HUES48 (cell line): Measurements from ENCODE around the gene EMC8.
"Not testable (repeated sequence)": the region's sequence is repeated elsewhere in the genome, so short reads cannot be mapped to it uniquely, and the experiment has no call there.

Source experiments
- H3K27ac ChIP-seq: one replicate; pipeline ENCODE4 v1.7.0; 2013; ENCODE audit warnings: low read depth, low read length, inconsistent platforms
- H3K27me3 ChIP-seq: 2 replicates; pipeline ENCODE4 v1.6.1; 2013; ENCODE audit warnings: mild to moderate bottlenecking, low read length; ENCODE audit not compliant: control insufficient read depth, insufficient read depth
- H3K36me3 ChIP-seq: 2 replicates; pipeline ENCODE4 v1.6.1; 2013; ENCODE audit warnings: low read length; ENCODE audit not compliant: control insufficient read depth, insufficient read depth
- H3K4me1 ChIP-seq: 2 replicates; pipeline ENCODE4 v1.6.1; 2013; ENCODE audit warnings: mild to moderate bottlenecking, low read length; ENCODE audit not compliant: control insufficient read depth, insufficient read depth
- H3K4me3 ChIP-seq: 2 replicates; pipeline ENCODE4 v1.5.1; 2013; ENCODE audit warnings: mild to moderate bottlenecking, low read depth, low read length
- H3K9ac ChIP-seq: 2 replicates; pipeline ENCODE4 v1.6.1; 2013; ENCODE audit warnings: mild to moderate bottlenecking, low read depth, low read length, moderate library complexity
- H3K9me3 ChIP-seq: 2 replicates; pipeline ENCODE4 v1.6.1; 2013; ENCODE audit warnings: low read length; ENCODE audit not compliant: control insufficient read depth, insufficient read depth

The EMC8 gene

DNA sequence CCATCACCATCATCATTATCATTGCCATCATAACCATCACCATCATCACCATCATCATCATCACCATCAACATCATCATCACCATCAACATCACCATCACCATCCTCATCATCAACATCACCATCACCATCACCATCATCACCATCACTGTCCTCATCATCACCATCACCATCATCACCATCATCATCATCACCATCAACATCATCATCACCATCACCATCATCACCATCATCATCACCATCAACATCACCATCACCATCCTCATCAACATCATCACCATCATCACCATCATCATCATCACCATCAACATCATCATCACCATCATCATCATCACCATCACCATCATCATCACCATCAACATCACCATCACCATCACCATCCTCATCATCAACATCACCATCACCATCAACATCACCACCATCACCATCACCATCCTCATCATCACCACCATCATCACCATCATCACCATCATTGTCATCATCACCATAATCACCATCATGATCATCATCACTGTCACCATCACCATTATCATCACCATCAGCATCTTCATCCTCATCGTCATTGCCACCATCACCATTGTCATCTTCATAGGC, 24.1 kb upstream of the EMC8 start:
- H3K27me3 ChIP-seq: peaks cover 12% of the 10 kb centered on the region
- H3K36me3 ChIP-seq: no peaks in the 10 kb centered on the region
- H3K4me3 ChIP-seq: no peak overlapping the region
- no peaks in the 10 kb centered on the region for H3K4me1 ChIP-seq
- H3K9ac ChIP-seq: no peak overlapping the region
- no peak overlapping the region for H3K27ac ChIP-seq
- H3K9me3 ChIP-seq: no peaks in the 10 kb centered on the region

DNA sequence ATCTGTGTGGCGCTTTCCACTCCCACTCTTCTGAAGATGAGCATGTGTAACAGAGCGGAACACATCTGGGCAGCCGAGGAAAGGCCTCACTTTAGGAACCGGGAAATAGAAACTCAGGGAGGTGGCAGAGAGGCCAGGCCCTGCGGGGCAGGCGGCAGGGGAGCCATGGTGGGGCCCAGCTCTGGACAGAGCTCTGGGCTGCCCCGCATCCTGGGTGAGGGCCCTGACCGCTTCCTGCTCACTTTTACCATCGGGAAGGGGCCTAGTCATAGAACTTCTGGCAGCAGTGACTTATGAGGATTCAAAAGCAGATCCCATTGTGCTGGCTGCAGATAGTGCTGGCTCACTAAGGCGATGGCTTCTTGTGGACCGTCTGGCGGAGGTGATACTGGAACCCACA, 22.8 kb upstream of the EMC8 start:
- Histone ChIP-seq H3K9ac (no peak overlapping the region), H3K4me1 (no peaks in the 10 kb centered on the region), H3K27ac (no peak overlapping the region), H3K36me3 (no peaks in the 10 kb centered on the region), H3K27me3 (peaks cover 12% of the 10 kb centered on the region), H3K4me3 (no peak overlapping the region), H3K9me3 (no peaks in the 10 kb centered on the region)

DNA sequence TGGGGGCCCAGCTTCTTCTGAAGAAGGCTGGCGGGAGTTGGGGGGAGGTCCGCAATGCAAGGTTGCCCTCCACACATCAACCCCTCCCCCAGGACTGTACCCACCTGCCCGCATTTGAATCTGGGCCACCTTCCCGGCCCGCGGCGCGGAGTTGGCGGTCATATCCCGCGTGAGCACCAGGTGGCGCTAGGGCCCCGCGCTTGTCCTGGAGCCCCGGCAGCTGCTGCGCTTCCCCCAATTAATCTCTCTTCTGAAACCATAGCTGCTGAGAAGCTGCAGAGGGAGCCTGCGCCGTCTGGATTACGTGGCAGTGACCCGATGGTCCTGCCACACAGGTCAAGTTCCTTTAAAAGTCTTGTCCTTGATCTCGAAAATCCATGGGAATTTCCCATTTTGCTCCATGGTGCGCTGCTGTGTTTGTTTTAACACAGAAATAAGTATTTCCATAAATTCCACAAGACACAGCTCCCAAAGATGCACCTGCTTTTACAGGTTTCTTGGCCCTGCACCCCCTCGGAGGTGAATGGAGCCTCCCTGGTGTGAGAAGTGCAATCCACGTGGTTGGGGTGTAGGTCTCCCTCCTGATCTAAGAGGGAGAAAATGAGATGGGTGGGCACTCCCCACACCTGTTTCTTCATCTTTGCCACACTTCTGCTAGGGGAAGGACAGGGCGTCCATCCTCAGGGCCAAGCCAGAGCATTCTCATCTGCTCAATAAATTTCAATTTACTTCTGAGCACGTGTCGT, 22.2 kb upstream of the EMC8 start:
- Histone ChIP-seq H3K9me3 (no peaks in the 10 kb centered on the region), H3K27ac (no peak overlapping the region), H3K36me3 (no peaks in the 10 kb centered on the region), H3K9ac (no peak overlapping the region), H3K4me1 (no peaks in the 10 kb centered on the region), H3K4me3 (no peak overlapping the region), H3K27me3 (peaks cover 12% of the 10 kb centered on the region)

DNA sequence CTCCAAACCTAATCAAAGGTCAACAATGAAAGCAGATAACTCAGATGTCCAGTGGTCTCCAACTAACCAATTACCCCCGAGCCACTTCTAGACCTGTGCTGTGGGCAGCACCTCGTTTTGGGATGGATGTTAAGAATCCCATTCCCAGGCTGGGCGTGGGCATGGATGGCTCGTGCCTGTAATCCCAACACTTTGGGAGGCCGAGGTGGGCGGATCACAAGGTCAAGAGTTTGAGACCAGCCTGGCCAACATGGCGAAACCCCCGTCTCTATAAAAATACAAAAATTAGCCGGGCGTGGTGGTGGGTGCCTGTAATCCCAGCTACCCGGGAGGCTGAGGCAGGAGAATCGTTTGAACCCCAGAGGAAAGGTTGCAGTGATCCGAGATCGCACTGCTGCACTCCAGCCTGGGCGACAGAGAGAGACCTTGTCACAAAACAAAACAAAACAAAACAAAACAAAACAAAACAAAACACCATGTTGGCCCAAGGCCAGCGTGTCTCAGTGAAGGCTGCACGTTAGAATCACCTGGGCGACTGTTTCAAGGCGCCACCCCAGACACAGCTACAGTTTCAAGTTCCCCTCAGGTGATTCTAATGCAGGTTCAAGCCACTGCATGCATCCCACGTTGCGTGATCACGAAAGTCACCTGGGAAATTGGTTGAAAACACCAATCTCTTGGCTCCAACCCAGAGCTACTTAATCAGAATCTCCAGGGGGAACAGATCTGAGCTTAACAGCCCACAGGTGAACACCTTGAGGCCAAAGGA, 21.4 kb upstream of the EMC8 start:
- Histone ChIP-seq H3K4me1 (no peaks in the 10 kb centered on the region), H3K27me3 (peaks cover 12% of the 10 kb centered on the region), H3K27ac (no peak overlapping the region), H3K9me3 (no peaks in the 10 kb centered on the region), H3K9ac (no peak overlapping the region), H3K4me3 (no peak overlapping the region), H3K36me3 (no peaks in the 10 kb centered on the region)

DNA sequence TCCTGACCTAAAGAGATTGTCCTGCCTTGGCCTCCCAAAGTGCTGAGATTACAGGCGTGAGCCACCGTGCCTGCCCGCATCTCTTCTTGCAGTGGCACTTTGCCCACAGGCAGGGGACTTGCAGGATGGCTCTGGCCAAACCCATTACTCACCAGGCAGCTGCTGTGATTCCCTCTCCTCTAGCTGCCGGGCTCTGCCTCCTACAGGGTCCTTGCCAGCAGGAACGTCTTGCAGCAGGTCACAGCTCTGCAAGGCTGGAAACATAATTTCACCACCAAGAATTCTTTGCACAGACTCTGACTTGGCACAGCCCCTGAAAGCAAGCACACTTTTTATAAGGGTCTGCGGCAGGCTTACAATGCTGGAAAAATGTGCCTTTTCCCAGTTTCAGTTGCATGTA, 20.4 kb upstream of the EMC8 start:
- no peak overlapping the region for H3K27ac ChIP-seq
- no peaks in the 10 kb centered on the region for H3K4me1 ChIP-seq
- no peaks in the 10 kb centered on the region for H3K36me3 ChIP-seq
- H3K9ac ChIP-seq: no peak overlapping the region
- no peaks in the 10 kb centered on the region for H3K9me3 ChIP-seq
- H3K27me3 ChIP-seq: peaks cover 12% of the 10 kb centered on the region
- no peak overlapping the region for H3K4me3 ChIP-seq

DNA sequence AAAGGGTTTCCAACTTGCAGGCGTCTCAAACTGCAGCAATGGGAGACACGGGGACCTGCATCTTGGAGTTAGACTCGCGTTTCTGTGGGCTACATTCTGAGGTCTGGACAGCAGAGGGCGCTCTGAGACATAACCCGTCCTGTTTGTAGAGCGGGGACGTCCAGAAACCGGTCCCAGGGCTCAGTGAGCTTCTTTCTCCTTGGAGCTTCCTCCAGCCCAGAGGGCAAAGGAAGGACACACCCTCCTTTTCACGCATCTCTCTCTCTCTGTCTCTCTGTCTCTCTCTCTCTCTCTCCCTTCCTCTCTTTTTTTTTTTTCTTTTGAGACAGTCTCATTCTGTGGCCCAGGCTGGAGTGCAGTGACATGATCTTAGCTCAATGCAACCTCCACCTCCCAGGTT, 19.9 kb upstream of the EMC8 start:
- Histone ChIP-seq H3K9ac (no peak overlapping the region), H3K4me1 (no peaks in the 10 kb centered on the region), H3K36me3 (no peaks in the 10 kb centered on the region), H3K27ac (no peak overlapping the region), H3K9me3 (no peaks in the 10 kb centered on the region), H3K4me3 (no peak overlapping the region), H3K27me3 (peaks cover 12% of the 10 kb centered on the region)

DNA sequence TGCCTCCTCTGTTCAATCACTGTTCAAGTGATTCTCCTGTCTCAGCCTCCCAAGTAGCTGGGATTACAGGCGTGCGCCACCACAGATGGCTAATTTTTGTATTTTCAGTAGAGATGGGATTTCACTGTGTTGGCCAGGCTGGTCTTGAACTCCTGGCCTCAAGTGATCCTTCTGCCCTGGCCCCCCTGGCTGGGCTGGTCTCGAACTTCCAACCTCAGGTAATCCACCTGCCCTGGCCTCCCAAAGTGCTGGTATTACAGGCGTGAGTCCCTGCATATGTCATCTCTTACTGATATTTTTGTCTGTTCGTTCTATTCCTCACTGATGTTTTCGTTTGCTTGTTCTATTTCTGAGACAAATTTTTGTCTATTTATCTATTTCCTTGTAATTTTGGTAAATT, 17.9 kb upstream of the EMC8 start:
- not testable (repeated sequence) for H3K9me3 ChIP-seq, H3K9ac ChIP-seq, H3K4me1 ChIP-seq, H3K4me3 ChIP-seq, H3K27ac ChIP-seq, H3K36me3 ChIP-seq
- peaks cover 12% of the 10 kb centered on the region for H3K27me3 ChIP-seq

DNA sequence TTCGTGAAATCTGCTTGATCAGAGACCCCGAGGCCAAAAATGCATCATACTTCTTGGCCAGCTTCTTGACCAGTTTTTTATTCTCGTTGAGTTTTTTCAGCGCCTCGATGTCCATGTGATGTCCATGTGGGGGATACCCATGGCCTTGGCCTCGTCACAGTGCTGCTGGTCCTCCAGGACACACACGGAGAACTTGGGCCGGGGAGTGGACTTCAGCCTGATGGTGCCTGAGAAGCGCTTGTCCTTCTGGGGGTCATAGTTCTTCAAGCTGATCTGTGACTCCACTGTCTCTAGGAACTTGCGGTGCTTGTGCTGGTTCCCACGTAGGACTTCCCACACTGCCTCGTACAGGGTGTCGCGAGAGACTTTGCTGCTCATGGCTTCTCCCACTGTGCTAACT, 16.8 kb upstream of the EMC8 start:
- no peaks in the 10 kb centered on the region for H3K36me3 ChIP-seq
- peaks cover 15% of the 10 kb centered on the region for H3K27me3 ChIP-seq
- H3K9me3 ChIP-seq: no peaks in the 10 kb centered on the region
- no peak overlapping the region for H3K9ac ChIP-seq
- H3K4me3 ChIP-seq: no peak overlapping the region
- H3K4me1 ChIP-seq: no peaks in the 10 kb centered on the region; the same call in 1 of the 2 replicates
- H3K27ac ChIP-seq: no peak overlapping the region

DNA sequence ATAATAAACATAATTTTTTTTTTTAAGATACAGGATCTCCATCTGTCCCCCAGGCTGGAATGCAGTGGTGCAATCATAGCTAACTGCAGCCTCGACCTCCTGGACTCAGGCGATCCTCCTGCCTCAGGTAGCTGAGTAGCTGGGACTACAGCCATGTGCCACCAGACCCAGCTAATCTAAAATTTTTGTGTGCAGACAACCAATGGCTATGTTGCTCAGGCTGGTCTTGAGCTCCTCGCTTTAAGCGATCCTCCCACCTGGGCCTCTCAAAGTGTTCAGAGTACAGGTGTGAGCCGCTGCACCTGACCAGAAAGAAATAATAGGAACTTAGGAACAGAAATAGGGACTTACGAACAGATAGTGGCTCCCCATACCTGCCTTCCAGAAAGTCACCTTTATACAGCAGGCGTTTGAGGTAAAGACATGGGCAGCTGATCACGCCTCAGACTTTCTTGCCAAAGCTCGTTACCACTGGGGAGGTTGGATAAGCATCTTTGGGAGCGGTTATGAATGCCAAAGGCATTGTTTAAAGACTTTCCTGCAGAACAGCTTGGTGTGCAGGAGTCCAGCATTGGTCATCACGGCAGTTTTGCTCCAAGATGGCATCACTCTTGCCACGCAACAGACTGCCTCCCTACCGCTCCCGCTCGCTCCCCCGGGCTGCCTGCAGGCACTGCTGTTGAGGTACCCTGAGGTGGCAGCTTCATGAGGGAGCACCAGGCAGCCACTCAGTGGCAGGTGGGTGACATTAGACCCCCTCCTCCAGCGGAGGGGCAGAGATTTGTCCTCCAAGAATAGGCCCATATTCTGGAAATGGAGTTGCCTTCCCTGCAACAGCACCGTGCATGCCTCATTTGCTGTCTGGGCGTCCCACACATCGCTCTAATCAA, 13.7 kb upstream of the EMC8 start:
- no peaks in the 10 kb centered on the region; the same call in 1 of the 2 replicates for H3K4me1 ChIP-seq
- no peaks in the 10 kb centered on the region for H3K36me3 ChIP-seq
- no peak overlapping the region for H3K4me3 ChIP-seq
- peaks cover 4% of the 10 kb centered on the region; the same call in 1 of the 2 replicates for H3K27me3 ChIP-seq
- H3K9me3 ChIP-seq: no peaks in the 10 kb centered on the region
- H3K27ac ChIP-seq: no peak overlapping the region
- H3K9ac ChIP-seq: no peak overlapping the region

DNA sequence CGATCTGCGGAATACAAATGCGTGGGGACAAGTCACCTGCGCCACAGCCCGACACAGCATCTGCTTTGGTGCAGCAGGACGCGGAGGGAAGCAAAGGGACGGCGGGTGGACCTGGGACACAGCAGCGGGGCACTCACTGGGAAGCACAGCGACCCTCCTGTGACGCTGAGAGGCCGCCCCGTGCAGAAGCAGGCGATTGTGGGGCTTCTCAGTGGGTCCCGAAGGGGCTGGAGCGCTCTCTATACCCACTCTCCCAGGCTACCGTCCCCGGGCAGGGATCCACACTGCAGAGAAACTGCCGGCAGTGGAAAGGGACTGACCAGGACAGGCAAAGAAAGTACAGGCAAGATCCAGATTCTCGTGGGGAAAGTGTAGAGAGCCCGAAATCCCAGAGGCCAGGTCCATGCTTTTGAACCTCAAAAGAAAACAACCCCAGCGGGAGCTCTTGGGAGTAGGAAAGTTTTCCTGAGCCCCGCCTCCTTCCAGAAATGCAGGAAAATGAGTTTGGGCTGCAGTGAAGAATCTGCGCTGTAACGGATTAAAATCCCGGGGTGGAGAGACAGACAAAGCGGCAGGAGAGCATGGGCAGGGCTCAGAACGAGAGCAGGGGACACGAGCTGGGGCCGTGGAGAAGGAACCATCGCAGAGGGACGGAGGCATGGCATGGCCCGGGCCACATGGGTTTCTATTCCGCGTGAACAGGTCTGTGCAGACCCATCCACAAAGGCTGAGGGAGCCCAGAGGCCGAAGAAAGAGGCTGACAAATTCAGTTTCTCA, 12.9 kb upstream of the EMC8 start:
- Histone ChIP-seq H3K4me1 (no peaks in the 10 kb centered on the region; the same call in 1 of the 2 replicates), H3K9me3 (no peaks in the 10 kb centered on the region), H3K36me3 (no peaks in the 10 kb centered on the region; the same call in 1 of the 2 replicates), H3K27ac (no peak overlapping the region), H3K4me3 (no peak overlapping the region), H3K9ac (no peak overlapping the region), H3K27me3 (peaks cover 4% of the 10 kb centered on the region; the same call in 1 of the 2 replicates)
